Epithelial cell of proximal tubule (primary cell): ENCODE measurements around the gene LYZ. TPM values are rescaled to one million over a fixed set of nuclear protein-coding genes. Genes with fewer than 3 reads are reported as not detected.

Experiments used
- DNase-seq: peaks from one replicate; pipeline ENCODE4 v3.0.0-alpha.2; 2011; ENCODE audit warnings: low read depth
- H3K4me3 ChIP-seq: 2 replicates; pipeline ENCODE4 v1.5.1; 2011; ENCODE audit warnings: low read depth, mild to moderate bottlenecking, low read length
- total RNA-seq: library from RNA; depleted of rRNA; stranded (reverse); fragments of >200 nt; gene quantifications from 2 replicates; pipeline ENCODE4 v1.2.3, GENCODE V29; 2015
- TF ChIP-seq, protein P1 (sequence below): conservative IDR thresholded peaks from 2 replicates; pipeline ENCODE4 v1.5.1; 2012; ENCODE audit warnings: low read depth, mild to moderate bottlenecking, low read length

Gene LYZ
- total RNA-seq, 1 donor from 2014 or later: not detected

DNA sequence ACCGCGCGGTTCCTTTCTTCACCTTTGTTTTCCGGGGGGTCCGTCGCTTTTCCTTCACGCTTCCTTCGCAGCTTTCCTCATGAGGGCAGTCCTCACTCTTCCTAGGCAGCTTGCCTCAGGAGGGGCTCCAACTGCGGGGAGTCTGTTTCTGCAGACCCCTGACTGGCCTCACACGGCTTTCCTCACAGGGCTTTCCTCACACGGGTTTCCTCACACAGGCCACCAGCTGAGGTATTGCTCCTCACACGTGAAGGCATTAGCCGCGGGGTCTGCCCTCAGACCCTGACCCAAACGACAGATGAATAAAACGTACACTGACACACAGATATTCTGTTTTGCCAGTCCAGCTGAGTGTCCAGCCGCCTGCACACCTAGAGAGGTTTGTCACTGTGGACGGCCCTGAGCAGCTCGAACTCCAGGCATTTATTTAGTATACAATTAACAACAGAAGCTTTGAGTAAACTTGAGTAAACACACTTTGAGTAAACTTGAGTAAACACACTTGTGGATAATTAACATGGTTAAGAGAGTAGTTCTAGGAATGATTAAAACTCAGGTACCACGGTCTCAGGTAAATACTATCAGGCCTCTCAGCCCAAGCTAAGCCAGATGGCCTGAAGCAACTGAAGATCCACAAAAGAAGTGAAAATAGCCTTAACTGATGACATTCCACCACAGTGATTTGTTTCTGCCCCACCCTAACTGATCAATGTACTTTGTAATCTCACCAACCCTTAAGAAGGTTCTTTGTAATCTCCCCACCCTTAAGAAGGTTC, 16.1 kb upstream of the LYZ start:
- no peak for DNase-seq
- TF ChIP-seq, protein P1, sequence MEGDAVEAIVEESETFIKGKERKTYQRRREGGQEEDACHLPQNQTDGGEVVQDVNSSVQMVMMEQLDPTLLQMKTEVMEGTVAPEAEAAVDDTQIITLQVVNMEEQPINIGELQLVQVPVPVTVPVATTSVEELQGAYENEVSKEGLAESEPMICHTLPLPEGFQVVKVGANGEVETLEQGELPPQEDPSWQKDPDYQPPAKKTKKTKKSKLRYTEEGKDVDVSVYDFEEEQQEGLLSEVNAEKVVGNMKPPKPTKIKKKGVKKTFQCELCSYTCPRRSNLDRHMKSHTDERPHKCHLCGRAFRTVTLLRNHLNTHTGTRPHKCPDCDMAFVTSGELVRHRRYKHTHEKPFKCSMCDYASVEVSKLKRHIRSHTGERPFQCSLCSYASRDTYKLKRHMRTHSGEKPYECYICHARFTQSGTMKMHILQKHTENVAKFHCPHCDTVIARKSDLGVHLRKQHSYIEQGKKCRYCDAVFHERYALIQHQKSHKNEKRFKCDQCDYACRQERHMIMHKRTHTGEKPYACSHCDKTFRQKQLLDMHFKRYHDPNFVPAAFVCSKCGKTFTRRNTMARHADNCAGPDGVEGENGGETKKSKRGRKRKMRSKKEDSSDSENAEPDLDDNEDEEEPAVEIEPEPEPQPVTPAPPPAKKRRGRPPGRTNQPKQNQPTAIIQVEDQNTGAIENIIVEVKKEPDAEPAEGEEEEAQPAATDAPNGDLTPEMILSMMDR: no peak

DNA sequence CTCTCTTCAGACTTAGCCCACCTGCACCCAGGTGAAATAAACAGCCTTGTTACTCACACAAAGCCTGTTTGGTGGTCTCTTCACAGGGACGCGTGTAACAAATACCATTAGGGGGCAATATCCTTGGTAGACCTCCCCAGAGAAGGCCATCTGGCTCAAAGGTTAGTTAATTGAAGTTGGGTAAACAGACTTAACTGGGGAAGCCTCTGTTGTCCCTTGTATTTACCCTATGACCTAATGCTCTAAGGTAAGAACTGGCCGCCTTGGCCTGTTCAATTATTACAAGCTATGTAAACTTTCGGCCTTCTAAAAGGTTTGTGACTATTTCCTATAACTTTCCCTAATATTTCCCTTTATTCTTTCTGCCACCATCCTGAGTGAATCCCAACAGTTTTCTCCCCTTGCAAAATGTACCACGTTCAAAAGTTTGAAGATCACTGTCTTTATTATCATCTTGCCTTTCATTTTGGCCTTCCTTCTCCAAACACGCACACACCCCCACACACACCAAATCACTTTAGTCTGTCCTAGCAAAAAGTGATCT, 15.3 kb upstream of the LYZ start:
- DNase-seq: no peak
- TF ChIP-seq, protein P1: no peak
- no peak overlapping the region for H3K4me3 ChIP-seq

More for the DNA sequence above, 16.1 kb upstream of the LYZ start:
- H3K4me3 ChIP-seq: peak overlapping the region; percentile 52

DNA sequence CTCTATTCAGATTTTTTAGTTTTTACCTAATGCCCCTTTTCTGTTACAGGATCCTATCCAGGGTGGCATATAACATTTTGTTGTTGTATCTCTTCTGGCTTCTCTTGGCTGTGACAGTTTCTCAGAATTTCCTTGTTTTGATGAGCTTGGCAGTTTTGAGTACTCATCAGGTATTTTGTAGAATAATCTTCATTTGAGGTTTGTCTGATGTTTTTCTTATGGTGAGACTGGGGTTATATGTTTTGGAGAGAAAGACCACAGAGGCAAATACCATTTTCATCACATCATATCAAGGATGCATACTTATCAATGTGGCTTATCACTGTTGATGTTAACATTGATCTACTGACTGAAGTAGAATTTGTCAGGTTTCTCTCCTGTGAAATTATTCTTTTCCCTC, 14.0 kb upstream of the LYZ start:
- TF ChIP-seq, protein P1: no peak
- no peak overlapping the region for H3K4me3 ChIP-seq
- no peak for DNase-seq

DNA sequence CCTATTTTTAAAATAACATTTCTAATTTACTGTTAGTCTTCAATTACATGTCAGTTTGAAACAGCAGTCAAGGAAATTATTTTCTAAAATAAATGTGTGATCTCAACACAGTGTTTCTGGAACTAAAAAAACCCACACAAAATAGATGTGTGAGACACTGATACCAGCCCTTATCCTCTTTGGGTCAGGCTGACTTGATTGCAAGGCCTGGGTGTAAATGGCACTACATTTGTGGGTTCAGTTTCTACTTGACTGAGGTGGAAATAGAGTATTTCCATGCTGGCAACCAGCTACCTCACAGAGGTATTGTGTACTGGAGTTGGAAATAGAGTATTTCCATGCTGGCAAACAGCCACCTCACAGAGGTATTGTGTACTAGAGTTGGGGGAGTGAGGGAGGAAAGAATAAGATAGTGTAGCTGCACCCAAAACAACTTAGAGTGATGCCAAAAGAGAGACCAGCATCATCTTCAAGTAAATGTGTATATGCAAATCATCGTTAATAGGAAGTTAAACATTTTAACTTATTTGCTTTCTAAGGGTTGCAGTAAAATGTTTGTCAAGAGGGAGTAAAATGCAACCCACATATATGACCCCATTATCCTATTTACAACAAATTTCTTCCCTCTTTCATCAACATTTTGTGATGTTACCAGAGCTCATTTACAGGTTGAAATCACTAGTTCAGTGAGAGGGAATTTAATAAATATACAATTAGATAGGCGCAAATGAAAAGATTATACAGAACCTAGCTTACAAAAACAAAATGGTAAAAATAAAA, 10.7 kb upstream of the LYZ start:
- DNase-seq: no peak
- TF ChIP-seq, protein P1: no peak
- no peak overlapping the region for H3K4me3 ChIP-seq

DNA sequence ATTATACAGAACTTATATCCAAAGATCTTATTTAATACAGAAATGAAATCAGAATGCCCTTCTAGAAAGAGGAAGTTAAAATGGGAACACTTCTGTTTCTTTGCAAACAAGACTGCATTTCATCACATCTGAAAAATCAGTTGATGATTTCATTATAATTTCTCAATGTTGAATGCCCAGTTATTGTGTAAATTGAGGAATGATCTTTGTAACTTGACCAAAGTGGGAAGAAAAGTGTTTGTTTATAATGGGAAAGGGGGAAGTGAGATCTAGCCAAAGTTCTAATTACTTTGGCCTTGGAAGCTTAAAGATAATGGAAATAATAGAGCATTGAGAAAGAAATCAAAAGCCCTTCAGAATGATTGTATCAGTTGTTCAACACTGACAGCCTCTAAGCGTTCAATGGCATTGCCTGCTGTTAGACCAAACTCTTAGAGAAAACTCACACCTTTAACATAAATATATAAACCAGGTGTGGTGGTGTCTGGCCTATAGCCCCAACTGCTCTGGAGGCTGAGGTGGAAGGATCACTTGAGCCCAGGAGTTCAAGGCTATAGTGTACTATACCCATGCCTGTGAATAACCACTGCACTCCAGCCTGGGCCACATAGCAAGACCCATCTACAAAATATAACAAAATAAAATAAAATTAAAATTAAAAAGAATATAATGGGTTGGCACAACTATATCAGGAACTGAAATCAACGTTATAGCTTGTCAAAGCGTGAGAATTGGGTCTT, 9.9 kb upstream of the LYZ start:
- DNase-seq: no peak
- TF ChIP-seq, protein P1: no peak

DNA sequence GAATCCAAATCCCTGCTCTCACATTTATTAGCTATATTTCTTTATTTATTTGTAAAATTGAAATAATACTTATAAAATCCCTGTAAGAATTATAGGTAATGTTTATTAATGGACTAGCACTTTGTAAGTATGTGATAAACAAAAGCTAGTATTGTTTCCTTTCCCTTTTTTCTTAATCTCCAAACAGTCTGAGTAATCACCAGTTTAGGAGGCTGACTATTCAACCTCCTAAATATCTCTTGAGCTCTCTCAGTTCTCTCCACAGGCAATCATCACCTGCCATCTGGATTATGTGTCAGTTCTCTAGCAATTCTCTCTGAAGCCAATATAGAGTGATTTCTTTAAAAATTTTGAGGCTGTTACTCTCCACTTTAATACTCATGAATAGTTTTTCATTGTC, 9.2 kb upstream of the LYZ start:
- H3K4me3 ChIP-seq: no peak overlapping the region
- TF ChIP-seq, protein P1: no peak
- DNase-seq: no peak

More for the DNA sequence above, 9.9 kb upstream of the LYZ start:
- H3K4me3 ChIP-seq: no peak overlapping the region
